Activated CD4-positive, alpha-beta T cell treated with anti-CD3 and anti-CD28 coated beads, Interleukin-2, amount 50 U/mL, for 16 hours (primary cell): Measurements from ENCODE around the gene ADAMTS8.
"Not testable (repeated sequence)": the region's sequence is repeated elsewhere in the genome, so short reads cannot be mapped to it uniquely, and the experiment has no call there.

Experiments
- DNase-seq: peaks from one replicate; pipeline ENCODE4 v3.0.0-alpha.2; 2020

The ADAMTS8 gene

DNA sequence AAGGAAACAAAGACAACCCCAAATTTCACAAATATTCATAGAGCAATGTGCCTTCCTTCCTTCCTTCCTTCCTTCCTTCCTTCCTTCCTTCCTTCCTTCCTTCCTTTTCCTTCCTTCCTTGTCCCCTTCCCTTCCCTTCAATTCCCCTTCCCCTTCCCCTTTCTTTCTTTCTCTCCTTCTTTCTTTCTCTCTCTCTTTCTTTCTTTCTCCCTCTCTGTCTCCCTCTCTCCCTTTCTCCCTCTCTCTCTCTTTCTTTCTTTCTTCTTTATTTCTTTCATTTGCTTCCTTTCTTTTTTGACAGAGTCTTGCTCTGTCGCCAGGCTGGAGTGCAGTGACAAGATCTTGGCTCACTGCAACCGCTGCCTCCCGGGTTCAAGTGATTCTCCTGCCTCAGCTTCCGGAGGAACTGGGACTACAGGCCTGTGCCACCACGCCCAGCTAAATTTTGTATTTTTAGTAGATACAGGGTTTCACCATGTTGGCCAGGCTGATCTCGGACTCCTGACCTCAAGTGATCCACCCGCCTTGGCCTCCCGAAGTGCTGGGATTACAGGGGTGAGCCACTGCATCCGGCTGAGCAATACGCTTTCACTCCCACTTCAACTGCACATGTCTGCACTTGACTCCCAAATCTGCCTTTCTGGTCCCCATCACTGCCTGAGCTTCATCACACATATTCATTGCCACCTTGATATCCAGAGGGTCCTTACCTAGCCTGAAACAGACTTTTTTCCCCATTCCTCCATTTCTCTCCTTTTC, 10.2 kb upstream of the ADAMTS8 start:
- not testable (repeated sequence) for DNase-seq

GRCh38 chr11:130437848-130438247, 9.4 kb upstream of the ADAMTS8 start:
- DNase-seq: no peak

GRCh38 chr11:130436171-130436570, 7.8 kb upstream of the ADAMTS8 start:
- no peak for DNase-seq

DNA sequence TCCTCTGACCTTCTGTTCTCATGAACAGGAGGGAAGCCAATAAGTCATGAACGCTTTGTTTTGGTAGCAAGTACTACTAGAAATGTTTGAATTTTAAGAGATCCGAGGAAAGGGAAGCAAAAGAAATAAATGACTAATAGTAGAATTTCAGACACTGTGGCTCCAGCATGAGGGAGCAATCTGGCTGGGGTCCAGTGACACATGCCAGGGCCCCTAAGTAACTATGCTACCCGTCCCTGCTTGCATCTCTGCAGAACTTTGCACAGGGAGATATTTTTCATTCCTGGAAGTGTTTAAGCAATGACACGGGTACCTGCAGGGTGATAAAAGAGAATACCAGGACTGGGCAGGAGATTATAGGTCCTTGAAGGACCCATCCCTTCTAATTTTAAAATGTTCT, 7.3 kb upstream of the ADAMTS8 start:
- DNase-seq: no peak

DNA sequence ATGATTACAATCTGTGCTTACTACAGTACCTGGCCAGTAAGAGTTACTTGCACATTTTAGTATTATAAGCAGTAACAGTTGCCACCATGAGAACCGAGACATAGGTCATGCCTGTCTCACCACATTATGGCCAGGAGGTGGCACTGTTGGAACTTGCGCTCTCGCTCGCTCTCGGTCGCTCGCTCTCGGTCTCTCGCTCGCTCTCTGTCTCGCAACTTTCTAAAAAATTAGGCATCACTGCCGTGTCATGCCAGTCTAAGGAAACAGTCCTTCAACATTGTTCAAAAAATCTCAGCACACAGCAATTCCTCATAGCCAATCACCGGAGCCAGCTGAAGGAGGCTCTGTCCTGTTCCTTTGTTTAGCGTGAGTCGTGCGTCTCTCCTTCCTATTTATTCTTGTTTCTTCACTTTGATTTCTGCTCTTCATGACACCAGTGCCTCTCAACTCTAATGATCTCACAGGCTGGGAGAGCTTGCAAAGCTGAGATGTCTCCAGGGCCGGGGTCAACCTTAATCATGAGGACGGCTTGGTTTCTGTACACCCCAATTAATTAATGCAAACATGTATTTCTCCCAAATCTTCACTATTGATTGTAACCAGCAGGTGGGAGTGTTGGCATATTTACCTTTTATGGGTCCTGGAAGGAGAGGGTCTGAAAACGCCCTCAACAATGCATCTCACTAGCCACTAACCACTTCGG, 6.3 kb upstream of the ADAMTS8 start:
- peak; percentile 74 for DNase-seq

- DNase-seq: no peak
Observed at GRCh38 chr11:130433357-130433756, 4.9 kb upstream of the ADAMTS8 start.

DNA sequence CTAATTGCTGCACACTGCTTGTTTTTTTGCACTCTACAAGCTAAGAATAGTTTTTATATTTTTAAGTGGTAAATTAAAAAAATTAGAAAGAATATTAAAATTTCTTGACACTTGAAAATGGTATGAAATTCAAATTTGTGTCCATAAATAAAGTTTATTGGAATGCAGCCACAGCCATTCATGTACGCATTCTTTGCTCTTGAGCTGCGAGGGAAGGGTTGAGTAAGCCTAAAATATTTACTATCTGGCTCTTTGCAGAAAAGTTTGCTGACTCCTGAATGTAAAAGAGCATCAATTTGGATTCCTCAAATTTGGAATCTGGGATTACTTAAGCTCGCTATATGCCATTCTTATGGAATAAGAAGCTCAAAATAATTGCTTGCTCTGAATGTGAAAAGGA, 3.4 kb upstream of the ADAMTS8 start:
- no peak for DNase-seq

DNA sequence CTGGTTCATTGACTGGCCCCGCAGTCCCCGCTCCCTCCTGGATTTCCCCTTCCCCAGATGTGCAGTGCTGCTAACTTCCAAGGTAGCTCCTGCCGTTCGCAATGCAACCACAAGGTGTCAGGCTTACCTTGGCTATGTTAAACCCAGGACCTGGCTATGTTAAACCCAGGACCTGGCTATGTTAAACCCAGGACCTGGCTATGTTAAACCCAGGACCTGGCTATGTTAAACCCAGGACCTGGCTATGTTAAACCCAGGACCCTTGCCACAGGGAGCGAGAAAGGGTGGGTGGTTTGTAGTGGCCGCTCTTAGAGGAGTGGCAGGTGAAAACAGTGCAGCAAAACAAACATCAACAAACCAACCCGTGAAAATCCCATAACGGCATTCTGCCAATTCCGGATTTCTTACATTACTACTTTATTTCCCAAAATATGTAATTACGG, 2.9 kb upstream of the ADAMTS8 start:
- DNase-seq: peak; percentile 73

GRCh38 chr11:130429983-130430382, 1.6 kb upstream of the ADAMTS8 start:
- DNase-seq: no peak

DNA sequence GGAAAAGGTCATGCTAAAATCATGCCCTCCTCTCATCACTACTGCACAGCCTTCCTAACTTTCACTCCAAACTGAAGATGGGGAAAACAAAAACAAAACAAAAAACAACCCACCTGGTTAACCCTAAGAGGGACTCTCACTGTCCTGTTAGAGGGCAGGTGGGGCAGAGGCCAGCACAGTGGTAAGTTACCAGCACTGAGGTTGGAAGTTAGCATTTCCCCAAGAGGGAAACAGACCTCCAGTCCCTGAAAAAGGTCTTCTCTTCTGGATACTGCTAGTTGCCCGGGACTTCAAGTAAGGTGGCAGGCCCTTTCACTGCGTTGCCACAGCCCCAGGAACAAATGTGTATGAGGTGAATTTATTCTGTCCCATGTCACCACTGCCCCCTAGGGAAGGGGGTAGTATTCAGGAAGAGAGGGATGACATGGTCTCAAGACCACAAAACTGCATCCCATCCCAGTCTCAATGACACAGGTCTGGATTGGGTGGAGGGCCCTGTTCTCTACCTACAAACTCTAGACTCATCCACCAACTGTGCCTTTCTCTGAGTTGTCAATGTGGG, 792 bp upstream of the ADAMTS8 start:
- no peak for DNase-seq

GRCh38 chr11:130427581-130428315, 661 bp downstream of the ADAMTS8 start:
- no peak for DNase-seq

DNA sequence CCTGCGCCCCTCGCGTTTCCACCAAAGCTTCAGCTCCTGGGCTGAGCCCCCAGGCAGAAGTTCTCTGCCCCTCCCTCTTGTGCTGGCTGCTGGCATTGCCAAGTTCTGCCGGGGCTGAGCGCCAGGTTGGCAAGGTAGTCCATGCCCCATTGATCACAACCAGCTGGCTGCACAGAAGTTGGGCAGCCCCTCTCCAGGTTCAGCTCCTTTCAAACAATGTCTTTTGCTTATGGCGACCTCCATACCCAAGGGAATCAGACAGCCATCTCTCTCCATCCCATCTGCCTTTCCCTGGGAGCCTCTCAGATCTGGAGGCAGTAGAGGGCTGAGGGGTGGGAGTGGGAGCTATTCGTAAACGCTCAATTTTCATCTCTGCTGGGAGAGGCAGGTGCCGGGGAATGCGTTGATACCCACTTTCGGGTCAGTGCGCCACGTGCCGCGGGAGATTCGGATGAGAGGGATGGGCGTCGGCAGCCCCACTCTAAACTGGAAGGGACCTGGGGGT, 1.5 kb downstream of the ADAMTS8 start:
- no peak for DNase-seq

- DNase-seq: no peak
Observed at GRCh38 chr11:130426223-130426836, 2.1 kb downstream of the ADAMTS8 start.

DNA sequence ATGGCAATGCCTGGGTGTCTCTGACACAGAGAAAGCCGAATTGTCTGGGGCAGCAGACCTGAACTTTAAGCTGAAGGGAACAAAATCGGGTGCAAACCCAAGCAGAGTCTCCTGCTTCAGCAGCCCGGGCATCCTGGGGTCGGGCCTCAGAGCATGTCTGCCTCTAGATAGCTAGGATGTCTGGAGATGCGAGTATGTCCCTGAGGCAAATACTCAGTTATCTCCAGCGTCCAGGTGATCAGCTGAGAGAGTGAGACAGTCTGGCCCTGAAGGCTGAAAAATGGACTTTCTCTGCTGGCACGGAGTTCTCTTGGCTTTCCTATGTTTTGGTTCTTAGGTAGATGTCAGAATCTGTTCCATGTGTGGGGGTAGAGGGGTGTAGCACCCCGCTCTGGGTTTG, 3.3 kb downstream of the ADAMTS8 start:
- DNase-seq: no peak

- DNase-seq: no peak
Observed at GRCh38 chr11:130424613-130425140, 3.7 kb downstream of the ADAMTS8 start.

DNA sequence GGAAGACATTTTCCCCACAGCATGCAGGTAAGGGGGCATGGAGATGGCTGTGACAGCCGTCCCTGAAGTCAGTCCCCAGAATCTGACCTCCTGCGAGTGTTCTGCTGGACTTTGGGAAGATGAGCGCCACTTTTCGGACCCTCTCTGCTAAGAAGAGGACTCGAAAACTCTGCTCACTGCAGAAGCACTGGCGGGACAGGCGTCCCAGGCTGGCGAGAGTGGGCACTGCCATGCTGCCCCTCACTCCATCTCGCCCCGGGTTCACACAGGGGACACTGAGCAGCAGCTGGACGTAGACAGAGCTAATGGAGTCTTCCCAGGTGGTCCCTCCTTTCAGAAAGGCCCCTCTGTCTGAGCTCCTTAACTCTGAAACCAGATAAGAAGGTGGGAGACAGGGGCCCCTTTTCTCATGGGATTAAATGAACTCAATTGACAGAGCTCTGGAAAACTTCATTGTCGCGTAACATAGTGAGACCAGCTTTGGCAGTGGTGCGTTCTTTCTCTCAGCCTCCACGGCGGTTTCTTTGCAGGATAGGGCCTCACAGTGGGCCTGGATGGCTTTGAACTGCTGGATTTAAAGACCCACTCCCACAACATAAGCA, 4.8 kb downstream of the ADAMTS8 start:
- no peak for DNase-seq

GRCh38 chr11:130422251-130422995, 6.0 kb downstream of the ADAMTS8 start:
- DNase-seq: no peak

- no peak for DNase-seq
Observed at GRCh38 chr11:130421697-130422096, 6.7 kb downstream of the ADAMTS8 start.

DNA sequence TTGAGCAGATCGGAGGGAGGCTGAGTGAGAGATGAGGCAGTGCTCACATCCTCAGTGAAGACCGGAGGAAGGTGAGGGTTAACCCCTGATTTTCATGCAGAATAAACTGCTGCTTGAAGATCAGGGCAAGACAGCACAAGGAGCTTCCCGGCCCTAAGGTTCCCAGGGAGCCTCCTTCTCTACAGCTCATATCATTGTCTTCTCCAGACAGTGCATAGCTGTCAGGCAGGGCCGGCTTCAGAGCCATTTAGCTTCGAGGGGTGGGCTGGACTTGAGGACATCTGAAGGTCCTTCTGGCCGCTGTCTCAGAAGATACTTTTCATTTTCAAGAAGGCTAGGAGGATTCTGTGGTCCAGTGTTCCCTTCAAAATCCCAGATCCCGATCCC, 7.2 kb downstream of the ADAMTS8 start:
- no peak for DNase-seq

GRCh38 chr11:130420478-130421198, 7.8 kb downstream of the ADAMTS8 start:
- no peak for DNase-seq

- no peak for DNase-seq
Observed at GRCh38 chr11:130418756-130419155, 9.7 kb downstream of the ADAMTS8 start.
